Left lung (tissue), 14 donors: ENCODE data around the gene MAGEH1. TPM values are rescaled to one million over a fixed set of nuclear protein-coding genes. Genes with fewer than 3 reads are reported as not detected.
"Not testable (repeated sequence)": the region's sequence is repeated elsewhere in the genome, so short reads cannot be mapped to it uniquely, and the experiment has no call there.

Source experiments
- ATAC-seq: fragments of 200-7000 bp; cut with Tn5 transposase; one replicate; pipeline ENCODE4 v1.9.1; 2020; ENCODE audit warnings: moderate library complexity
- DNase-seq, 4 donors: peaks; one replicate each; pipeline ENCODE4 v3.0.0-alpha.2; 2013 to 2020
- H3K27ac ChIP-seq, 2 donors: fragments of 200-600 bp; sonication (generic) in 1 of 2; one replicate each; pipeline versions ENCODE4 v1.5.0 to v1.8.0; 2020 to 2021
- H3K27me3 ChIP-seq, 2 donors: fragments of 200-600 bp; sonication (generic) in 1 of 2; one replicate each; pipeline versions ENCODE4 v1.5.0 to v1.8.0; 2020 to 2021
- H3K36me3 ChIP-seq, 2 donors: fragments of 200-600 bp; sonication (generic) in 1 of 2; one replicate each; pipeline versions ENCODE4 v1.5.0 to v1.8.0; 2020 to 2021
- H3K4me1 ChIP-seq, 2 donors: fragments of 200-600 bp; one replicate each; pipeline ENCODE4 v1.8.0; 2021
- H3K4me3 ChIP-seq, 2 donors: fragments of 200-600 bp; sonication (generic) in 1 of 2; one replicate each; pipeline versions ENCODE4 v1.5.0 to v1.8.0; 2020 to 2021; ENCODE audit warnings: mild to moderate bottlenecking in 1 of 2
- H3K9me3 ChIP-seq, 2 donors: fragments of 200-600 bp; sonication (generic) in 1 of 2; one replicate each; pipeline versions ENCODE4 v1.5.0 to v1.8.0; 2020 to 2021
- CTCF ChIP-seq, 2 donors: fragments of 200-600 bp; sonication (generic) in 1 of 2; IDR thresholded peaks; one replicate each; pipeline versions ENCODE4 v1.5.0 to v1.8.0; 2021; ENCODE audit warnings: antibody characterized with exemption in 2 of 2
- intact Hi-C, 2 donors: fragments of 100-400 bp; cut with DNase I; formaldehyde crosslinking; loops; one replicate each; pipeline versions ENCODE4 v1.11.2 to v1.14.2; 2022
- long read RNA-seq, 12 donors: library from polyadenylated mRNA in 2 of 12; unstranded in 2 of 12; transcript quantifications; one replicate each; pipeline ENCODE4 v2.0.0 and lab custom pipeline, GENCODE V29; 2019 to 2026
- polyA plus RNA-seq, 6 donors: library from polyadenylated mRNA; unstranded; fragments of 120-200 nt; gene quantifications; one replicate each; pipeline ENCODE4 v1.2.1, GENCODE V29; 2013; ENCODE audit not compliant: insufficient read length in 6 of 6
- total RNA-seq, 2 donors: library from RNA; stranded (reverse); fragmentation: NEBNext Ultra II Directional; extraction: Animal tissue kit (Norgen Biotek cat#: 25700); gene quantifications; one replicate each; pipeline ENCODE4 v1.2.1, GENCODE V29; 2021
- donor health status: DM: no; HTN: yes; CAD: no.
- donor health status: DM: no; HTN: no; CAD: no.

The MAGEH1 gene, protein sequence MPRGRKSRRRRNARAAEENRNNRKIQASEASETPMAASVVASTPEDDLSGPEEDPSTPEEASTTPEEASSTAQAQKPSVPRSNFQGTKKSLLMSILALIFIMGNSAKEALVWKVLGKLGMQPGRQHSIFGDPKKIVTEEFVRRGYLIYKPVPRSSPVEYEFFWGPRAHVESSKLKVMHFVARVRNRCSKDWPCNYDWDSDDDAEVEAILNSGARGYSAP
- 10 to 100 TPM; 30.4 to 30.5 TPM for total RNA-seq
- 10 to 100 TPM; 56.8 to 73.8 (median 60.9) TPM for polyA plus RNA-seq
- long read RNA-seq, donor 1, transcript MAGEH1-201 (1 exons, 1,462 nt): major isoform, 144 of 144 reads
- long read RNA-seq, donor 1, partial matches to known transcripts: 0 of 144 reads
- long read RNA-seq, donor 1, other reads (novel, unspliced or antisense): 0 of 144 reads
- long read RNA-seq, donor 2, transcript MAGEH1-201 (1 exons, 1,462 nt): major isoform, 98 of 98 reads
- long read RNA-seq, donor 2, partial matches to known transcripts: 0 of 98 reads
- long read RNA-seq, donor 2, other reads (novel, unspliced or antisense): 0 of 98 reads
- long read RNA-seq, donor 3, transcript MAGEH1-201 (1 exons, 1,462 nt): major isoform, 69 of 69 reads
- long read RNA-seq, donor 3, partial matches to known transcripts: 0 of 69 reads
- long read RNA-seq, donor 3, other reads (novel, unspliced or antisense): 0 of 69 reads
- long read RNA-seq, donor 4, transcript MAGEH1-201 (1 exons, 1,462 nt): major isoform, 42 of 42 reads
- long read RNA-seq, donor 4, partial matches to known transcripts: 0 of 42 reads
- long read RNA-seq, donor 4, other reads (novel, unspliced or antisense): 0 of 42 reads
- long read RNA-seq, donor 5, transcript MAGEH1-201 (1 exons, 1,462 nt): major isoform, 94 of 94 reads
- long read RNA-seq, donor 5, partial matches to known transcripts: 0 of 94 reads
- long read RNA-seq, donor 5, other reads (novel, unspliced or antisense): 0 of 94 reads
- long read RNA-seq, donor 6, transcript MAGEH1-201 (1 exons, 1,462 nt): major isoform, 125 of 125 reads
- long read RNA-seq, donor 6, partial matches to known transcripts: 0 of 125 reads
- long read RNA-seq, donor 6, other reads (novel, unspliced or antisense): 0 of 125 reads
- long read RNA-seq, donor 7, transcript MAGEH1-201 (1 exons, 1,462 nt): major isoform, 58 of 58 reads
- long read RNA-seq, donor 7, partial matches to known transcripts: 0 of 58 reads
- long read RNA-seq, donor 7, other reads (novel, unspliced or antisense): 0 of 58 reads
- long read RNA-seq, donor 8, transcript MAGEH1-201 (1 exons, 1,462 nt): major isoform, 79 of 79 reads
- long read RNA-seq, donor 8, partial matches to known transcripts: 0 of 79 reads
- long read RNA-seq, donor 8, other reads (novel, unspliced or antisense): 0 of 79 reads
- long read RNA-seq, donor 9, partial matches to known transcripts: 0 of 1 reads
- long read RNA-seq, donor 9, other reads (novel, unspliced or antisense): 0 of 1 reads
- long read RNA-seq, donor 10, transcript MAGEH1-201 (1 exons, 1,462 nt): major isoform, 69 of 69 reads
- long read RNA-seq, donor 10, partial matches to known transcripts: 0 of 69 reads
- long read RNA-seq, donor 10, other reads (novel, unspliced or antisense): 0 of 69 reads
- long read RNA-seq, donor 11, transcript MAGEH1-201 (1 exons, 1,462 nt): major isoform, 207 of 207 reads
- long read RNA-seq, donor 11, partial matches to known transcripts: 0 of 207 reads
- long read RNA-seq, donor 11, other reads (novel, unspliced or antisense): 0 of 207 reads
- long read RNA-seq, donor 12, transcript MAGEH1-201 (1 exons, 1,462 nt): major isoform, 107 of 107 reads
- long read RNA-seq, donor 12, partial matches to known transcripts: 0 of 107 reads
- long read RNA-seq, donor 12, other reads (novel, unspliced or antisense): 0 of 107 reads

DNA sequence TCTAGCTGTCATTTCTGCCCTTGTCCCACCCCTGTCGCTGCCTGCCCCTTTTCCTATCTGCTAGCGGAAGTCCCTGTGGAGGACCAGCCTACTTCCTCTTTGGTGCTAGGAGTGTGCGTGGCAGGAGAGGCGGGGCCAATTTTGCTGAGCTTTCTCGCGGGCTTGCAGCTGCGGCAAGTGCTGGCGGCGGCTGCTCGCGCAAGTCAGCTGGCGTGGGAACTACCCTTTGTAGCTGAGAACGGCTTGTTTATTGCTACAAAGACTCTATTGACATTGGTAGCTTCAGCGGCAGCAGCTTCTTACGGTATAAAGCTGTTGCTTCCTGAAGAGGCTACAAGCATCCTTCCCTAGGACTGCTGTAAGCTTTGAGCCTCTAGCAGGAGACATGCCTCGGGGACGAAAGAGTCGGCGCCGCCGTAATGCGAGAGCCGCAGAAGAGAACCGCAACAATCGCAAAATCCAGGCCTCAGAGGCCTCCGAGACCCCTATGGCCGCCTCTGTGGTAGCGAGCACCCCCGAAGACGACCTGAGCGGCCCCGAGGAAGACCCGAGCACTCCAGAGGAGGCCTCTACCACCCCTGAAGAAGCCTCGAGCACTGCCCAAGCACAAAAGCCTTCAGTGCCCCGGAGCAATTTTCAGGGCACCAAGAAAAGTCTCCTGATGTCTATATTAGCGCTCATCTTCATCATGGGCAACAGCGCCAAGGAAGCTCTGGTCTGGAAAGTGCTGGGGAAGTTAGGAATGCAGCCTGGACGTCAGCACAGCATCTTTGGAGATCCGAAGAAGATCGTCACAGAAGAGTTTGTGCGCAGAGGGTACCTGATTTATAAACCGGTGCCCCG, at the start of gene MAGEH1:
TSS of gene MAGEH1 (plus strand) at position 138 of the 843 bp plus-strand sequence. CDS start at position 386, 248 bp downstream.
- H3K27me3 ChIP-seq: no peaks in the 10 kb centered on the region
- H3K27ac ChIP-seq: peak within 1 kb of the TSS; percentile 73 to 86
- no peaks in the 10 kb centered on the region for H3K9me3 ChIP-seq
- TF ChIP-seq CTCF (IDR thresholded peaks at IDR 0.05): no peak
- peak within 1 kb of the TSS; percentile 44 to 62 for H3K4me3 ChIP-seq
- H3K36me3 ChIP-seq: no peaks in the 10 kb centered on the region
- ATAC-seq (peak; percentile 97), DNase-seq (peak; percentile 77 to 91 (median 88))
- peaks cover 0 to 3% of the 10 kb centered on the region in 2 donors for H3K4me1 ChIP-seq
- intact Hi-C loops: no loop called here

DNA sequence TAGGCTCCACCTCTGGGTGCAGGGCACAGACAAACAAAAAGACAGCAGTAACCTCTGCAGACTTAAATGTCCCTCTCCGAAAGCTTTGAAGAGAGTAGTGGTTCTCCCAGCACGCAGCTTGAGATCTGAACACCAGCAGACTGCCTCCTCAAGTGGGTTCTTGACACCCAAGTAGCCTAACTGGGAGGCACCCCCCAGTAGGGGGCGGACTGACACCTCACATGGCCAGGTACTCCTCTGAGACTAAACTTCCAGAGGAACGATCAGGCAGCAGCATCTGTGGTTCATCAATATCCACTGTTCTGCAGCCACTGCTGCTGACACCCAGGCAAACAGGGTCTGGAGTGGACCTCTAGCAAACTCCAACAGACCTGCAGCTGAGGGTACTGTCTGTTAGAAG, 24.8 kb upstream of the MAGEH1 start:
- H3K27me3 ChIP-seq, ATAC-seq, intact Hi-C loops, DNase-seq, H3K36me3 ChIP-seq, H3K4me3 ChIP-seq, H3K9me3 ChIP-seq, H3K4me1 ChIP-seq, H3K27ac ChIP-seq: not testable (repeated sequence)

GRCh38 chrX:55443468-55443867, 8.5 kb upstream of the MAGEH1 start:
- H3K4me1 ChIP-seq, H3K4me3 ChIP-seq, H3K27me3 ChIP-seq, H3K27ac ChIP-seq, H3K9me3 ChIP-seq, H3K36me3 ChIP-seq, ATAC-seq, DNase-seq, intact Hi-C loops: not testable (repeated sequence)

DNA sequence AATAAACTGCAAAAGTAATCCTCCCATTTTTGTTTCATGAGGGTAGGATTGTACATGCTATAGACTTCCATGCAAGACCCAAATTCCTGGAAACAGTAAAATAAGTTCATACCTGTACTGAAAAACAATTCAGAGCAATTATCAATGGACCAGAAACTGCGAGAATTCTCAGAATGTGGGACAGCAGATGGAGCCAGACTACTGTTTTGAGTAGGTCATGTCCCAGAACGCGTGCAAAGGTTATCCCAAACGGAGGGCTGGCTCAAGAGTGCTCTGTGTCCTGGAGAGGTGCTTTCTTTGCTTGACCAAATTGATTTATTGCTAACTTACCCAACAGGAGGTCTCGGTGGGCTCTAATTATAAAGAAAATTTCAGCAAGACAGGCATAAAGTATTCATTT, 1.7 kb upstream of the MAGEH1 start:
- no peaks in the 10 kb centered on the region for H3K36me3 ChIP-seq
- no peak overlapping the region for H3K4me3 ChIP-seq
- H3K9me3 ChIP-seq: no peaks in the 10 kb centered on the region
- DNase-seq: peak in 1 of 4 donors; percentile 10
- intact Hi-C loops: no loop called here
- no peak overlapping the region for H3K27ac ChIP-seq
- TF ChIP-seq CTCF (IDR thresholded peaks at IDR 0.05): no peak
- ATAC-seq: peak; percentile 45
- H3K4me1 ChIP-seq: peaks cover 0 to 3% of the 10 kb centered on the region in 2 donors
- no peaks in the 10 kb centered on the region for H3K27me3 ChIP-seq

- Histone ChIP-seq H3K9me3 (no peaks in the 10 kb centered on the region), H3K27me3 (no peaks in the 10 kb centered on the region), H3K27ac (peak overlapping the region in 1 of 2 donors; percentile 73), H3K4me3 (peak overlapping the region; percentile 44 to 62), H3K4me1 (peaks cover 0 to 3% of the 10 kb centered on the region in 2 donors), H3K36me3 (no peaks in the 10 kb centered on the region)
- intact Hi-C loops: no loop called here
- ATAC-seq (peak; percentile 63), DNase-seq (peak in 2 of 4 donors; percentile 11 to 16)
- TF ChIP-seq CTCF (IDR thresholded peaks at IDR 0.05): no peak
Measured at GRCh38 chrX:55451141-55451540, 786 bp upstream of the MAGEH1 start.
